Neutrophil (primary cell): ENCODE results near the gene HEATR5B.
"Not testable (repeated sequence)": the region's sequence is repeated elsewhere in the genome, so short reads cannot be mapped to it uniquely, and the experiment has no call there.

Experiments
- H3K27ac ChIP-seq: fragments of 200-600 bp; sonication (generic); 2 replicates; pipeline ENCODE4 v1.5.1; 2016; ENCODE audit warnings: mild to moderate bottlenecking, moderate library complexity
- H3K27me3 ChIP-seq: fragments of 200-600 bp; sonication (generic); 2 replicates; pipeline ENCODE4 v1.6.0; 2016; ENCODE audit warnings: mild to moderate bottlenecking
- H3K36me3 ChIP-seq: fragments of 200-600 bp; sonication (generic); 2 replicates; pipeline ENCODE4 v1.5.1; 2017
- H3K4me1 ChIP-seq, 2 experiments: fragments of 200-600 bp in 1 of 2; sonication (generic) in 1 of 2; 1 replicate in 1 of 2; 2 replicates in 1 of 2; pipeline versions ENCODE4 v1.5.1 to v1.6.1; 2013 to 2016; ENCODE audit warnings: low read depth in 1 of 2, low read length in 1 of 2, mild to moderate bottlenecking in 1 of 2, moderate library complexity in 1 of 2; ENCODE audit not compliant: control insufficient read depth in 1 of 2, insufficient read depth in 1 of 2
- H3K4me3 ChIP-seq, 2 experiments: fragments of 200-600 bp in 1 of 2; sonication (generic) in 1 of 2; 1 replicate in 1 of 2; 2 replicates in 1 of 2; pipeline ENCODE4 v1.5.1; 2013 to 2016; ENCODE audit warnings: low read depth in 1 of 2, low read length in 1 of 2, mild to moderate bottlenecking in 1 of 2, moderate library complexity in 1 of 2
- H3K9me3 ChIP-seq: fragments of 200-600 bp; sonication (generic); 2 replicates; pipeline ENCODE4 v1.5.1; 2016
- TF ChIP-seq, protein P1 (sequence below): fragments of 200-600 bp; sonication (generic); IDR thresholded peaks from 2 replicates; pipeline ENCODE4 v1.5.1; 2016; ENCODE audit warnings: antibody characterized with exemption

The HEATR5B gene

DNA sequence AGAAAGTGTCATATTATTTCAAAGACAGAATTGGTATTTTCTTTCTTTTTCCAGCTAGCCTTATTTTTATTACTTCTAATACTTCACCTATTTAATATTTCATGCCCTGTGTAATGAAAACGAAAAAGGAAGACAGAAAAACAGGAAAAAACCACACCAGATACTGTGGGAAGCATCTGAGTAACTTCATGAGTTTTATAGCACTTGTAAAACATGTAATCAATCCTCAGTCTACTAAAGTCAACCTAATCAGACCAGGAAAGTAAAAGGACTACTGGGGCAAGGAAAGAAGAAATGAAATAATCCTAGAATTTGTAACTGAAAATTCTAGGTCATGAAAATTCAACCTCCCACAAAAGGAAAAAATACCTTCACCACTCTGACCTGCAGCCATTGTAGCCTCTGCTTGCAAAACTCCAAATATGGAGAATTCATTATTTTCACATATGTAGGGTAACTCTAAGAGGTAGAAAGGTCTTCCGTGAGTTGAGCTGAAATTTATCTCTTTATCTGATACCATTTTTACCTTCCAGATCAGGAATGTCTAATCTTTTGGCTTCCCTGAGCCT is 83.1 kb downstream of the HEATR5B start:
- peaks cover 91% of the 10 kb centered on the region for H3K36me3 ChIP-seq
- H3K9me3 ChIP-seq, result no peaks in the 10 kb centered on the region

DNA sequence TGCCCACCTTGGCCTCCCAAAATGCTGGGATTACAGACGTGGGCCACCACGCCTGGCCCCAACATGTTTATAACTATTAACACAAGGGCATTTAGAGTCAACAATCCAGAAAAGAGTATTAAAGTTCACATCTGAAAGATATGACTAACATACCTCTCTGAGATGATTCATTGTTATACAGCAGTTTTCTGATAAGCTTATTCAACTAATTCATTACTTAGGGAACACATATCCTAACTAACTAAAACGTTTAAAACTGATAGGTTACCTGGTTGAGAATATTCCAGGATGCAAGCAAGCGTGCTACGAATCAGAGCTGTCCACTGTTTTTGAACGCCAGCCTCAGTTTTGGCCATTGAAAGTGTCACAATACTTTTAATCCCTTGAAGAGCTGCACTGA is 83.9 kb downstream of the HEATR5B start:
- TF ChIP-seq, protein P1, sequence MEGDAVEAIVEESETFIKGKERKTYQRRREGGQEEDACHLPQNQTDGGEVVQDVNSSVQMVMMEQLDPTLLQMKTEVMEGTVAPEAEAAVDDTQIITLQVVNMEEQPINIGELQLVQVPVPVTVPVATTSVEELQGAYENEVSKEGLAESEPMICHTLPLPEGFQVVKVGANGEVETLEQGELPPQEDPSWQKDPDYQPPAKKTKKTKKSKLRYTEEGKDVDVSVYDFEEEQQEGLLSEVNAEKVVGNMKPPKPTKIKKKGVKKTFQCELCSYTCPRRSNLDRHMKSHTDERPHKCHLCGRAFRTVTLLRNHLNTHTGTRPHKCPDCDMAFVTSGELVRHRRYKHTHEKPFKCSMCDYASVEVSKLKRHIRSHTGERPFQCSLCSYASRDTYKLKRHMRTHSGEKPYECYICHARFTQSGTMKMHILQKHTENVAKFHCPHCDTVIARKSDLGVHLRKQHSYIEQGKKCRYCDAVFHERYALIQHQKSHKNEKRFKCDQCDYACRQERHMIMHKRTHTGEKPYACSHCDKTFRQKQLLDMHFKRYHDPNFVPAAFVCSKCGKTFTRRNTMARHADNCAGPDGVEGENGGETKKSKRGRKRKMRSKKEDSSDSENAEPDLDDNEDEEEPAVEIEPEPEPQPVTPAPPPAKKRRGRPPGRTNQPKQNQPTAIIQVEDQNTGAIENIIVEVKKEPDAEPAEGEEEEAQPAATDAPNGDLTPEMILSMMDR, result no peak
- Histone ChIP-seq H3K4me1 (no peaks in the 10 kb centered on the region), H3K36me3 (peaks cover 83% of the 10 kb centered on the region), H3K9me3 (no peaks in the 10 kb centered on the region), H3K27me3 (no peaks in the 10 kb centered on the region), H3K27ac (no peak overlapping the region), H3K4me3 (no peak overlapping the region)

More for the DNA sequence above, 83.1 kb downstream of the HEATR5B start:
- H3K4me1 ChIP-seq, result no peaks in the 10 kb centered on the region
- TF ChIP-seq, protein P1, result no peak
- H3K4me3 ChIP-seq, result no peak overlapping the region
- H3K27ac ChIP-seq, result no peak overlapping the region
- no peaks in the 10 kb centered on the region for H3K27me3 ChIP-seq

DNA sequence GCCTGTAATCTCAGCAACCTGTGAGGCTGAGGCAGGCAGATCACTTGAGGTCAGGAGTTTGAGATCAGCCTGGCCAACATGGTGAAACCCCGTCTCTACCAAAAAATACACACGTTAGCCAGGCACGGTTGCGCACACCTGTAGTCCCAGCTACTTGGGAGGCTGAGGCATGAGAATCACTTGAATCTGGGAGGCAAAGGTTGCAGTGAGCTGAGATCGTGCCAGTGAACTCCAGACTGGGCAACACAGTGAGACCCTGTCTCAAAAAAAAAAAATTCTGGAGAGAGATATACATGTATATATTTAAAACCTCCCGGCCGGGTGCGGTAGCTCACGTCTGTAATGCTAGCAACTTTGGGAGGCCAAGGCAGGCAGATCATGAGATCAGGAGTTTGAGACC is 84.8 kb downstream of the HEATR5B start:
- not testable (repeated sequence) for H3K4me1 ChIP-seq, H3K4me3 ChIP-seq, H3K27ac ChIP-seq, H3K9me3 ChIP-seq, H3K27me3 ChIP-seq
- peaks cover 74% of the 10 kb centered on the region for H3K36me3 ChIP-seq

- Histone ChIP-seq H3K4me1 (no peaks in the 10 kb centered on the region), H3K36me3 (peaks cover 46% of the 10 kb centered on the region), H3K27me3 (no peaks in the 10 kb centered on the region), H3K9me3 (no peaks in the 10 kb centered on the region), H3K27ac (no peak overlapping the region), H3K4me3 (no peak overlapping the region)
- TF ChIP-seq, protein P1, result no peak
These were observed 90.1 kb downstream of the HEATR5B start for GRCh38 chr2:36993841-36994620.

- TF ChIP-seq, protein P1, result no peak
- Histone ChIP-seq H3K36me3 (peaks cover 47% of the 10 kb centered on the region), H3K4me1 (no peaks in the 10 kb centered on the region), H3K9me3 (no peaks in the 10 kb centered on the region), H3K27ac (no peak overlapping the region), H3K27me3 (no peaks in the 10 kb centered on the region), H3K4me3 (no peak overlapping the region)
These were observed 96.2 kb downstream of the HEATR5B start for GRCh38 chr2:36988008-36988407.

DNA sequence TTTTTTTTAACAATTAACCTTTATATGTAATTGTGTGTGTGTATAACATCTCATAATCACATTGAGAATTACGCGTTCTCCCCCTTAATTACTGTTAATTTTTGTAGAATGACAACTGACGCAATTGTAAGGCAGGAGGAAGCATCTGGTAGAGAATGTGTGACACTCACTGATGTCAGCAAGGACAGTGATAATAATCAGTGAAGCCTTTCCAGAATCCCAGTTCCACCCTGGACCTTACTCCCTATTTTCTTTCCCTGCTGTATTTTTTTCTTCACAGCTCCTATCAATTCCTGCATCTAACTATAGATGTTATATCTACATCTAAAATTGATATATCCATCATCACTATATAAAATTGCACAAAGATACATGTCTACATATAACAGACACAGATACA is 101.7 kb downstream of the HEATR5B start:
- TF ChIP-seq, protein P1, result no peak
- no peaks in the 10 kb centered on the region for H3K27me3 ChIP-seq
- H3K9me3 ChIP-seq, result no peaks in the 10 kb centered on the region
- peaks cover 37% of the 10 kb centered on the region for H3K36me3 ChIP-seq
- H3K4me1 ChIP-seq, result no peaks in the 10 kb centered on the region
- no peak overlapping the region for H3K27ac ChIP-seq
- H3K4me3 ChIP-seq, result no peak overlapping the region
